NCI-H146 (cell line): ENCODE data around the gene TSEN2.
A peak's percentile ranks its signal among the peaks of the same experiment; 100 is the strongest.
"Not testable (repeated sequence)": the region's sequence is repeated elsewhere in the genome, so short reads cannot be mapped to it uniquely, and the experiment has no call there.

Experiments used
- DNase-seq: peaks from one replicate; lab custom pipeline; 2025; lab: John Stamatoyannopoulos, UW

The TSEN2 gene

GRCh38 chr3:12484198-12484982 is at the start of gene TSEN2:
TSEN2 (plus strand) TSS chr3:12484480; CDS start chr3:12489801, 5,321 bp downstream.
- peak; percentile 91 for DNase-seq

GRCh38 chr3:12436514-12437220 is 47.6 kb upstream of the TSEN2 start:
- no peak for DNase-seq

- DNase-seq: no peak
Measured at GRCh38 chr3:12437221-12437605, 47.1 kb upstream of the TSEN2 start.

GRCh38 chr3:12437861-12438260 is 46.4 kb upstream of the TSEN2 start:
- DNase-seq: no peak

- DNase-seq: no peak
Measured at GRCh38 chr3:12438318-12438717, 46.0 kb upstream of the TSEN2 start.

GRCh38 chr3:12439161-12439940 is 44.9 kb upstream of the TSEN2 start:
- no peak for DNase-seq

- DNase-seq: no peak
Measured at GRCh38 chr3:12440927-12441714, 43.2 kb upstream of the TSEN2 start.

- DNase-seq: no peak
Measured at GRCh38 chr3:12442654-12443501, 41.4 kb upstream of the TSEN2 start.

- no peak for DNase-seq
Measured at GRCh38 chr3:12443781-12444522, 40.3 kb upstream of the TSEN2 start.

GRCh38 chr3:12444582-12445471 is 39.5 kb upstream of the TSEN2 start:
- DNase-seq: peak; percentile 12

GRCh38 chr3:12445523-12446240 is 38.6 kb upstream of the TSEN2 start:
- no peak for DNase-seq

- no peak for DNase-seq
Measured at GRCh38 chr3:12446298-12446697, 38.0 kb upstream of the TSEN2 start.

GRCh38 chr3:12447075-12447474 is 37.2 kb upstream of the TSEN2 start:
- DNase-seq: no peak

- DNase-seq: not testable (repeated sequence)
Measured at GRCh38 chr3:12448404-12449202, 35.7 kb upstream of the TSEN2 start.

GRCh38 chr3:12449889-12450682 is 34.2 kb upstream of the TSEN2 start:
- peak; percentile 1 for DNase-seq

GRCh38 chr3:12451481-12451880 is 32.8 kb upstream of the TSEN2 start:
- DNase-seq: no peak

GRCh38 chr3:12451960-12452359 is 32.3 kb upstream of the TSEN2 start:
- DNase-seq: no peak
